H1 (cell line): ENCODE data around the gene ZMAT5. TPM values are rescaled to one million over a fixed set of nuclear protein-coding genes. Genes with fewer than 3 reads are reported as not detected.

ENCODE experiments used
- CTCF ChIA-PET: fragments of 300-600 bp; sonication (Branson Sonifier 250); formaldehyde crosslinking; loops from one replicate; lab custom pipeline; 2021; ENCODE audit not compliant: partially characterized antibody; lab: Charles Lee
- POLR2A ChIA-PET: fragments of 300-600 bp; sonication (Branson Sonifier 250); formaldehyde crosslinking; loops from one replicate; lab custom pipeline; 2021; ENCODE audit warnings: inconsistent platforms; ENCODE audit not compliant: partially characterized antibody; lab: Charles Lee
- DNase-seq, 2 experiments: peaks; one replicate each; pipeline versions ENCODE4 v3.0.0 to v3.0.0-alpha.2; 2010 to 2022; ENCODE audit warnings: low spot score in 2 of 2, low read depth in 1 of 2, mixed read lengths in 1 of 2
- FAIRE-seq: peaks from 2 replicates; lab custom pipeline; 2011; peaks lifted over from hg19 to GRCh38; lab: Jason Lieb, UNC
- H2AFZ ChIP-seq: 2 replicates; pipeline ENCODE4 v1.8.1; 2012; ENCODE audit warnings: low read length, inconsistent platforms
- H2AK5ac ChIP-seq: 2 replicates; pipeline ENCODE4 v1.6.1; 2013; ENCODE audit warnings: low read depth, low read length
- H2BK120ac ChIP-seq: replicated peaks from 2 replicates; pipeline ENCODE3; 2013; ENCODE audit warnings: low read depth, low read length, inconsistent platforms
- H2BK12ac ChIP-seq: 2 replicates; pipeline ENCODE4 v1.6.1; 2013; ENCODE audit warnings: low read depth, low read length
- H2BK15ac ChIP-seq: 2 replicates; pipeline ENCODE4 v1.6.1; 2013; ENCODE audit warnings: low read length
- H2BK20ac ChIP-seq: 2 replicates; pipeline ENCODE4 v1.6.1; 2013; ENCODE audit warnings: low read length
- H2BK5ac ChIP-seq: 2 replicates; pipeline ENCODE4 v1.6.1; 2013; ENCODE audit warnings: low read depth, low read length
- H3K14ac ChIP-seq: 2 replicates; pipeline ENCODE4 v1.6.1; 2013; ENCODE audit warnings: inconsistent platforms; ENCODE audit not compliant: insufficient read length
- H3K18ac ChIP-seq: 2 replicates; pipeline ENCODE4 v1.6.1; 2013; ENCODE audit warnings: low read length; ENCODE audit errors: extremely low read depth
- H3K23ac ChIP-seq: 2 replicates; pipeline ENCODE4 v1.6.1; 2013; ENCODE audit warnings: inconsistent platforms; ENCODE audit not compliant: insufficient read length
- H3K23me2 ChIP-seq: 2 replicates; pipeline ENCODE4 v1.6.1; 2013; ENCODE audit warnings: low read depth, low read length
- H3K27ac ChIP-seq: 2 replicates; pipeline ENCODE4 v1.6.1; 2011; ENCODE audit warnings: low read depth, low read length, inconsistent platforms
- H3K27me3 ChIP-seq, 4 experiments: replicated peaks in 1 of 4; 1 replicate in 1 of 4; 2 replicates in 3 of 4; pipeline versions ENCODE4 v1.6.1 to v1.8.1; 2011 to 2013; ENCODE audit warnings: low read length in 3 of 4, mild to moderate bottlenecking in 3 of 4, inconsistent platforms in 2 of 4, mixed read lengths in 2 of 4, moderate library complexity in 1 of 4; ENCODE audit not compliant: control insufficient read depth in 3 of 4, insufficient read depth in 3 of 4; ENCODE audit errors: extremely low read depth in 1 of 4
- H3K36me3 ChIP-seq, 4 experiments: 2 replicates each; pipeline versions ENCODE4 v1.6.1 to v1.8.1; 2011 to 2013; ENCODE audit warnings: mild to moderate bottlenecking in 4 of 4, low read length in 3 of 4, moderate library complexity in 2 of 4, control low read depth in 1 of 4, inconsistent platforms in 1 of 4; ENCODE audit not compliant: insufficient read depth in 4 of 4, control insufficient read depth in 2 of 4
- H3K4ac ChIP-seq: replicated peaks from 2 replicates; pipeline ENCODE3; 2013; ENCODE audit warnings: low read length, low read depth, mixed read lengths, inconsistent platforms; ENCODE audit not compliant: insufficient read length
- H3K4me1 ChIP-seq, 4 experiments: replicated peaks in 1 of 4; 1 replicate in 1 of 4; 2 replicates in 3 of 4; pipeline versions ENCODE4 v1.6.1 to v1.8.1; 2011 to 2013; ENCODE audit warnings: low read length in 3 of 4, inconsistent platforms in 2 of 4, mixed read lengths in 1 of 4; ENCODE audit not compliant: insufficient read depth in 4 of 4, control insufficient read depth in 3 of 4
- H3K4me2 ChIP-seq, 2 experiments: 2 replicates each; pipeline versions ENCODE4 v1.6.1 to v1.8.1; 2011 to 2013; ENCODE audit warnings: low read depth in 2 of 2, low read length in 2 of 2, control low read depth in 1 of 2, inconsistent platforms in 1 of 2, mild to moderate bottlenecking in 1 of 2; ENCODE audit not compliant: insufficient read depth in 1 of 2
- H3K4me3 ChIP-seq, 4 experiments: fragments of 200-600, 300-600 bp in 1 of 4; sonication (generic), shearing (Covaris generic), sonication (Bioruptor Twin) in 1 of 4; 2 replicates each; pipeline versions ENCODE4 v1.5.1 to v1.8.1; 2011 to 2016; ENCODE audit warnings: low read length in 4 of 4, low read depth in 3 of 4, control low read depth in 2 of 4, inconsistent platforms in 2 of 4, mild to moderate bottlenecking in 2 of 4, mixed read lengths in 1 of 4, moderate library complexity in 1 of 4; ENCODE audit not compliant: insufficient read depth in 2 of 4; ENCODE audit errors: extremely low read depth in 1 of 4
- H3K56ac ChIP-seq: replicated peaks from 2 replicates; pipeline ENCODE3; 2013; ENCODE audit warnings: low read depth, mild to moderate bottlenecking, mixed read lengths, low read length, inconsistent platforms; ENCODE audit not compliant: insufficient read length
- H3K79me1 ChIP-seq: 2 replicates; pipeline ENCODE4 v1.6.1; 2013; ENCODE audit warnings: low read depth, low read length, control low read depth
- H3K79me2 ChIP-seq, 2 experiments: 2 replicates each; pipeline versions ENCODE4 v1.6.1 to v1.8.1; 2012 to 2013; ENCODE audit warnings: low read length in 2 of 2, mild to moderate bottlenecking in 2 of 2, inconsistent platforms in 1 of 2; ENCODE audit not compliant: insufficient read depth in 2 of 2, control insufficient read depth in 1 of 2
- H3K9ac ChIP-seq, 4 experiments: replicated peaks in 1 of 4; 1 replicate in 1 of 4; 2 replicates in 3 of 4; pipeline versions ENCODE4 v1.6.1 to v1.8.1; 2011 to 2013; ENCODE audit warnings: low read depth in 3 of 4, low read length in 3 of 4, control low read depth in 2 of 4, mild to moderate bottlenecking in 2 of 4, moderate library complexity in 2 of 4, inconsistent platforms in 1 of 4; ENCODE audit errors: extremely low read depth in 1 of 4
- H3K9me3 ChIP-seq, 2 experiments: 2 replicates each; pipeline versions ENCODE4 v1.6.1 to v1.8.1; 2012 to 2013; ENCODE audit warnings: mild to moderate bottlenecking in 2 of 2, moderate library complexity in 2 of 2, control low read depth in 1 of 2, inconsistent platforms in 1 of 2, low read depth in 1 of 2, low read length in 1 of 2, mixed read lengths in 1 of 2; ENCODE audit not compliant: insufficient read depth in 2 of 2
- H4K20me1 ChIP-seq, 2 experiments: replicated peaks in 1 of 2; 2 replicates each; pipeline versions ENCODE3 to v1.8.1; 2011 to 2013; ENCODE audit warnings: inconsistent platforms in 2 of 2, low read length in 2 of 2, mild to moderate bottlenecking in 1 of 2; ENCODE audit not compliant: insufficient read depth in 2 of 2, control insufficient read depth in 1 of 2
- H4K5ac ChIP-seq: 2 replicates; pipeline ENCODE4 v1.6.1; 2013; ENCODE audit warnings: low read length, low read depth, mixed read lengths, inconsistent platforms; ENCODE audit not compliant: insufficient read length
- H4K8ac ChIP-seq: 2 replicates; pipeline ENCODE4 v1.8.0; 2013; ENCODE audit warnings: mild to moderate bottlenecking, moderate library complexity, low read length, inconsistent platforms; ENCODE audit not compliant: insufficient read depth; ENCODE audit errors: extremely low read depth
- H4K91ac ChIP-seq: replicated peaks from 2 replicates; pipeline ENCODE3; 2013; ENCODE audit warnings: low read length, mixed read lengths, inconsistent platforms; ENCODE audit not compliant: insufficient read length
- BACH1 ChIP-seq: IDR thresholded peaks from 2 replicates; pipeline ENCODE4 v1.6.1; 2012; ENCODE audit warnings: low read length, improper control_type of control experiment
- CBX5 ChIP-seq: fragments of 300-800, 300-1000 bp; sonication (generic); IDR thresholded peaks from 2 replicates; pipeline ENCODE4 v1.7.1; 2016; ENCODE audit warnings: antibody characterized with exemption, low read length, low read depth
- POU5F1 ChIP-seq: IDR thresholded peaks from 2 replicates; pipeline ENCODE4 v1.6.1; 2011; ENCODE audit warnings: low read depth, mild to moderate bottlenecking, low read length, moderate library complexity
- TEAD4 ChIP-seq: IDR thresholded peaks from 2 replicates; pipeline ENCODE4 v1.6.1; 2012; ENCODE audit warnings: low read depth, low read length, inconsistent platforms, mixed read lengths
- WGBS, 2 experiments: shearing (Covaris generic) in 1 of 2; methylation state at CpG; one replicate each; pipeline versions ENCODE4 v1.1.6 to v1.1.7; 2013 to 2015; ENCODE audit warnings: low lambda C conversion rate in 2 of 2, mixed read lengths in 2 of 2, inconsistent platforms in 1 of 2, low coverage in 1 of 2, missing lambda C conversion rate in 1 of 2; ENCODE audit not compliant: insufficient replicate concordance in 2 of 2, insufficient coverage in 1 of 2, insufficient read length in 1 of 2; ENCODE audit errors: extremely low coverage in 1 of 2, missing lambda C conversion rate in 1 of 2; 5-methylcytosine and 5-hydroxymethylcytosine counted together
- polyA plus RNA-seq, 7 experiments: library from polyadenylated mRNA; depleted of rRNA in 3 of 7; stranded (reverse) in 5 of 7; unstranded in 2 of 7; fragments of >200 nt in 5 of 7; fragments of 200-250 nt in 2 of 7; gene quantifications; 1 replicate in 5 of 7; 2 replicates in 1 of 7; 4 replicates in 1 of 7; pipeline versions ENCODE4 v1.2.1 to v1.2.3, GENCODE V29; 2011 to 2013; ENCODE audit warnings: missing spikeins in 2 of 7, mixed read lengths in 2 of 7
- total RNA-seq: library from RNA; stranded (reverse); fragmentation: NEBNext Ultra II Directional; extraction: Animal tissue kit (Norgen Biotek cat#: 25700); gene quantifications from 2 replicates; pipeline ENCODE4 v1.2.1, GENCODE V29; 2021

The ZMAT5 gene
- total and polyA plus RNA-seq, 2 of the 8 experiments (the other 6 are each of a cell fraction or from before 2014, with no cell fraction given): 14.0 to 38.3 TPM

DNA sequence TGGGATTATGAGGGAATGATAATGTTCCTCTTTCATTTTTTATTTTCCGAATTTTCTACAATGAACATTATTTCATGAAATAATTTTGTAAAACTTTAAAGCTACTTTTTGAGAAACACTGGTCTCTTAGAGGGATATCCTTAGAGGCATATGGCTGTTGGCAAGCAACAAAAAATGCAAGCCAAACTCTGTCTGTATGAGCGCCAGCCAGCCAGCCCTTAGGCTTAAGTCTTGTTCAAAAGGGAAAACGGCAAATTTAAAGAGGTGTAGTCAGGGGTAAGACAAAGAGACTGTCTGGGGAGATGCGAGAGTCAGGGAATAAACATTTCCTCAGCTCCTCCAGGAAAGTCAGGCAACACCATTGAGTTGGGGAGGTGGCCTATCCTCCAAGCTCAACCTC is 48.8 kb upstream of the ZMAT5 start:
- Histone ChIP-seq H3K27me3 (no peaks in the 10 kb centered on the region), H2AFZ (no peak overlapping the region), H3K4me2 (no peak overlapping the region), H4K5ac (no peak overlapping the region), H3K23me2 (no peaks in the 10 kb centered on the region), H2BK5ac (no peak overlapping the region), H3K18ac (no peak overlapping the region), H3K4me3 (no peak overlapping the region), H3K9me3 (no peaks in the 10 kb centered on the region), H3K4ac (no peak overlapping the region), H3K4me1 (no peaks in the 10 kb centered on the region), H3K9ac (no peak overlapping the region), H2BK20ac (no peak overlapping the region), H4K91ac (no peak overlapping the region), H2BK120ac (no peak overlapping the region), H2AK5ac (no peak overlapping the region), H2BK15ac (no peak overlapping the region), H2BK12ac (no peak overlapping the region), H3K14ac (no peak overlapping the region), H3K36me3 (peaks cover 3 to 36% (median 18%) of the 10 kb centered on the region in 4 experiments; a peak in 6 of 8 replicates), H3K23ac (no peak overlapping the region), H3K27ac (no peak overlapping the region), H4K20me1 (peaks cover 2 to 3% of the 10 kb centered on the region in 2 experiments), H3K79me1 (no peaks in the 10 kb centered on the region), H4K8ac (no peak overlapping the region), H3K79me2 (no peaks in the 10 kb centered on the region), H3K56ac (no peak overlapping the region)
- ChIA-PET CTCF (interaction anchor here (0.7 to 2.0 kb wide), 7 partner anchors 11 to 288 kb away, joined by 3 to 14 read pairs (median 4); no protein-coding TSS in a partner anchor), POLR2A (no interaction called here)
- 89% methylated on average over 4 of the region's 4 CpGs; no CpG with 5 or more reads in 1 of the 2 experiments for WGBS, 2 experiments
- FAIRE-seq: no peak
- no peak for DNase-seq
- TF ChIP-seq TEAD4: no peak
- no peak for TF ChIP-seq CBX5
- no peak for TF ChIP-seq BACH1
- TF ChIP-seq POU5F1: no peak
